HG03103 (cell line): ENCODE data around the gene FAM149B1.
"Not testable (repeated sequence)": the region's sequence is repeated elsewhere in the genome, so short reads cannot be mapped to it uniquely, and the experiment has no call there.

Source experiments
- ATAC-seq: cut with Tn5 transposase; IDR thresholded peaks from one replicate; pipeline ENCODE4 v1.9.1; 2021; ENCODE audit warnings: low read depth; ENCODE audit not compliant: unreplicated experiment

Gene FAM149B1

GRCh38 chr10:73167783-73168464 is at the start of gene FAM149B1, which contains the start of gene ECD:
Gene FAM149B1, plus strand, starts transcription at chr10:73168119. Its CDS starts 221 bp downstream, at chr10:73168340.
Gene ECD, minus strand, starts transcription at chr10:73168008. Its CDS starts 4,071 bp downstream, at chr10:73163937.
- peak; percentile 91 for ATAC-seq

DNA sequence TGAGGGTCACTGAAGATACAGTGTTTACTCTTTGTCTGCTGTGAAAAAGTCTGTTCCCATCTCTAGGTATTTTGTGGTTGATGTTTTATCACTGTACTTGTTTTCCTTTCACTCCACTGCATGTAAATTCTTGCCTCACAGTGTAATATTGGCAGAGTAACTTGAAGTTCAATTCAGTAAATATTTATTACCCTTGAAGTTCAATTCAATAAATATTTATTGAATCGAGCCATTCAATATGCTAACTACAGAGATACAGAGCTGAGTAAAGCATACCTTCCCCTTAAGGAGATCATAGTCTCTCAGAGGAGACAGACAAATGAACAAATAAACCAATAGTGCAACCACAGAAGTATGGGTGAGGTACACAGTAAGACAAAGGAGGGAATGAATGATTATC is 48.5 kb upstream of the FAM149B1 start:
- ATAC-seq: no peak

DNA sequence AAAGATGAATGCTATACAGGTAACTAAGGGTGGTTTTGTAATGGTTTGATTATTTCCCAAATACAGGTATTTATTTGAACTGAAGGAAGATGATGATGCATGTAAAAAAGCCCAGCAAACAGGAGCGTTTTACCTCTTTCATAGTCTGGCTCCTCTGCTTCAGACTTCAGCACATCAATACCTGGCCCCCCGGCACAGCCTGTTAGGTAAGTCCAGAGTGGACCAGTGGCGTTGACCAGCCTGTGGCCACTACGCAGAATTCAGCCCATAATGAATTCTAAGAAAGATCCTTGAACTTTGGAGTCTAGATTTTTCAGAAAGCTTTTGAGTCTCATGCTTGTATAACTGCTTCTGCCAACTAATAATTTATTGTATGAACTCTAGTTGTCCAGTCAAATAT is 48.0 kb upstream of the FAM149B1 start:
- ATAC-seq: no peak

- no peak for ATAC-seq
Measured at GRCh38 chr10:73126343-73126742, 41.6 kb upstream of the FAM149B1 start.

- no peak for ATAC-seq
Measured at GRCh38 chr10:73131301-73131700, 36.6 kb upstream of the FAM149B1 start.

DNA sequence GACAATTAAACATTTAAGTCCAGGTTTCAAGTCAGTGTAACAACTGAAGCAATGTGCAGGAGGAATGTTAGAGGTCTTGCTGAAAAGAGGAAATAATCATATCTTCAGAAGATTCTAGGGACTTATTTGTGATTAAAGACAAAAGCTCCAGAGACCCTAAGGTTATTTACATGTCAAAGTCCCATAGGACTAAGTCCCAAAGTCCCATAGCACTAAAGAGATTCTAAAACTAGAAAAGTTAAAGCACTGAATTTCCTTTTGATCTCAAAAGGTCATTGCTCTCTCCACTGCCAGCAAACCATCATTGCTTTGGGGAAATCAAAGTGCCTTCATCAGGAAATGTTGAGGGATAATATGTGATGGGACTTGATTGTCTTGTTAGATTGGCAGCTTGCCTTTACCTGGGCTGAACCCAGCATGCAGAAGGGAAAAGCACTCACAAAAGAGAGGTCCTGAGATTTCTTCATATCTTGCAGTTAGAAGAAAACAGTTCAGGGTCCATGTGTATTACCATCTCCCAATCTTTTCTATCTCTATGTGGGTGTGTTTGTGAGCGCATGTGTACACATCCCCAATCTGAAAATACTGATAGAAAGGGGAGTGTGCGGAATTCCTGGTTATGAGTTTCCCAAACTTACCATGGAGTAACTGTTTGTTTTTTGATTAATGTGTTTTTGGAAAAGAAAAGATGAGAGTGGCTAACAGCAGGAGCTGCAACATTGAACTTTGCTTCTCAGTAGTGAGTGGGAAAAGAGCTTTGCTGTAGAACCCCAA is 35.8 kb upstream of the FAM149B1 start:
- no peak for ATAC-seq

DNA sequence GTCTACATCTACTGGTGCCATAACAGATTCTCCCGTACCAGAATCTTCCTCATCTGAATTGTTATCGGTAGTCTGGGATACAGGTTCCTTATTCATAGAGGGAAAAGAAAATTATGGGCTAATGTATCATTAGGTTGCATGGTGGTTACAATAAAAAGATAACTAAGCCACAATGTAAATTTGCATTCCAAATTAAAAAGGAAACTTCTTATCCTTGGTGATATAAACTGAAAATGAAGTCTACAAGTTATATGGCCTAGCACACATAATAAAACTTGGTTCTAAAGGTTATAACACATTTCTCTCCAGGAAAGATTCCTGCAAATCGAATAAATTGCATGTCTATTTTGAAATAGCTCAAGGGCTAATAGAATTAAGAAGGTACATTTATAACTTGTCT is 33.2 kb upstream of the FAM149B1 start:
- no peak for ATAC-seq

DNA sequence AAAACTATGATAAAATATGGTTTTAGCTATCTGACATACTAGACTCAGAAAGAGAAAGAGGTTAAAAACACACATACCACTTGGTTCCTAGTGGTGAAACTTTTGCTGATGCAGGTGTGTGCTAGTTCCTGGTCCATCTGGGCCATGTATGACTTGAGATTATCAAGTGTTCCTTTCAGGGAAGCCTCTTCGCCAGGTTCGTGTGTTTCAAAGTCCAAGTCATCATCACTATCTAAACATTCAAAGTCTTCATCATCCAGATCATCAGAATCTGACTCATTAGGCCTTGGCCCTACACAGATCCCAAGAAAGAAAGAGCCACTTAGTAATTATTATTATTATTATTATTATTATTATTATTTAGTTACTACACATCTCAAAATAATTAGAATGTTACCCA is 31.3 kb upstream of the FAM149B1 start:
- no peak for ATAC-seq

- no peak for ATAC-seq
Measured at GRCh38 chr10:73139251-73139650, 28.7 kb upstream of the FAM149B1 start.

- no peak for ATAC-seq
Measured at GRCh38 chr10:73141603-73142002, 26.3 kb upstream of the FAM149B1 start.

- not testable (repeated sequence) for ATAC-seq
Measured at GRCh38 chr10:73150633-73151413, 17.1 kb upstream of the FAM149B1 start.

DNA sequence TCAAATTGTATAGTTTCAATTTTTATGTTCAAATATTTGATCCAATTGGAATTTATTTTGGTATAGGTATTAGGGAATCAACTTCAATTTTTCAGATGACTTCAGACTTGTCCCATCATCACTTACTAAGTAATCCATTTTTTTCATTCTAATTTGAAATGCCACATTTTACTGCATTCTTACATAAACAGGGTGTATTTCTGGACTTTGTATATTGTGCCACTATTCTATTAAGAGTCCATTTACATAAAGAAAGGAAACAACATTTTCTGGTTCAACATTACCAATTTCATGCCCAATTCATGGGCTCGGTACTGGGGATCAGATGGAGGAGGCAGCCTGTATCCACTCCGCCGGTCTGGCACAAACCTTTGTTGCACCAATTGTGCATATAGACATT is 15.9 kb upstream of the FAM149B1 start:
- no peak for ATAC-seq

DNA sequence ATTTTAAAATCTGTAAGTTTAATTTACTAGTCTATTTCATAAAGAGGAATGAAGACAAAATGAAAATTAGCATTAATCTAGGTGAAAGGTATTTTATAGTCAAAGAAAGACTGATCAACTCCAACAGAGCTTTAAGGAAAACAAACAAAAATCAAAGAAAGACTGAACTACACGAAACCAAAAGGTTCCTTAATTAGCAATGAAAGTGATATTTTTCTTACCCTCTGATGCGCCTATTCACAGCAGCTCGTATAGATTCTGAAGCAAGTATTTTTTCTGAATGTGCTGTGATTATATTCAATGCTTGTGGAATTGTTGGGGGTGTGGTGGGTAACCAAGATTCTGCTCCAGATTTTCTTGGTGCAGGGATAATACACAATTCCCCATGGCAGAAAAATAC is 11.9 kb upstream of the FAM149B1 start:
- ATAC-seq: no peak

DNA sequence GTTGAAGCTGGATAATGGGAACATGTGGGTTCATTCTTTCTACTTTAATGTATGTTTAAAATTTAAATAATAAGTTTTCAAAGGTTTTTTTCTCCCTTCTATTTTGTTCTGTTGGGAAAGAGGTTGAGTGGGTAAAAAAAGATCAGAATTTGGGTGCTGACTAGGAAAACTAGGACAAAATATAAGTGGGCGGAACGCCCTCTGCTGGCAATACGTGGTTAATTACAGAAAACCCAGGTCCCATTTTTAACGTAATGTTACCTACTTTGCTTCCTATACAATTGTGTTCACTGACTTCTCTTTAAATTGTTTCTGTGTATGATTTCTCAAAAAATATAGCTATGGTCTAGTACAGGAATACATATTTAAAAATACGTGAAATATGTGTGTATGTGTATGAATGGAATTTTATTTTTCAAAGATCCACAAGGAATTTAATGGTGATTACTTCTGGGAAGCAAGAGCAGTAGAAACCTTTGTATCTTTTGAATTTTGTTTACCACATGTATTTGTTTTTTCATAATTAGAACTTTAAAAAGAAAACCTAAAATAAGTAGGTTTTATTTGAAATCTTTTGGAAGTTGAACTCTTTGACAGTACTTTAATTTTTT is 8.8 kb upstream of the FAM149B1 start:
- ATAC-seq: no peak

GRCh38 chr10:73161079-73161478 is 6.8 kb upstream of the FAM149B1 start:
- ATAC-seq: no peak

DNA sequence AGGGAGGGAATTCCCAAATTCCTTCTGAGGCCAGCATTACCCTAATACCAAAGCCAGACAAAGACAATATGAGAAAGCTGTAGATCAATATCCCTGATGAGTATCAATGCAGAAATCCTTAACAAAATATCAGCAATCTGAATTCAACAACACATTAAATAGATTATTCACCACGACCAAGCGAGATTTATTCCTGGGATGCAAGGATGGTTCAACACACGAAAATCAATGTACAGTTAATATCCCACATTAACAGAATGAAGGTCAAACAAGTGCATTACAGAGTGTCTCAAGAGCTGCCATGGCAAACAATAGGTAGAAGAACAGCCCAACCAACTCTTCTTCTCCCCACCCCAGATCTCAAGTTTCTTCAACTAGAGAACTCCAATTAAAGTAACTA is 6.3 kb upstream of the FAM149B1 start:
- ATAC-seq: no peak

DNA sequence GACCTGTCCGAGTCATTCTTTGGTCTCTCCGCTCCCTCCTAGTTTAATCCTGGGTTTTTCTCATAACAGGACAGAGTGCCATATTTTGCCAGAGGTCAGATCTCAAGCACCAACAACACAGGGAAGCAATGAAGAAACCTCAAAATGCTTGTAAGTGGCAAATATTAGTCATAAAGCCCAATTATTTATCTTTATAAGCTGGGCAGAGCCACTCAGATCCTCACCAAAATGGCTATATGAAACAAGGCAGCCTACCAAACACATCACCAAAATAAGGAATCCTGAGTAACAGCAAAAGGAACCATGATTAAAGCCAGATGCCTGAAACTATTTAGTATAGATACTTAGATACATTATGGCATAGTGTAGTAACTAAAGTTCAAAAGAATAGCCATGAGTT is 4.8 kb upstream of the FAM149B1 start:
- no peak for ATAC-seq

DNA sequence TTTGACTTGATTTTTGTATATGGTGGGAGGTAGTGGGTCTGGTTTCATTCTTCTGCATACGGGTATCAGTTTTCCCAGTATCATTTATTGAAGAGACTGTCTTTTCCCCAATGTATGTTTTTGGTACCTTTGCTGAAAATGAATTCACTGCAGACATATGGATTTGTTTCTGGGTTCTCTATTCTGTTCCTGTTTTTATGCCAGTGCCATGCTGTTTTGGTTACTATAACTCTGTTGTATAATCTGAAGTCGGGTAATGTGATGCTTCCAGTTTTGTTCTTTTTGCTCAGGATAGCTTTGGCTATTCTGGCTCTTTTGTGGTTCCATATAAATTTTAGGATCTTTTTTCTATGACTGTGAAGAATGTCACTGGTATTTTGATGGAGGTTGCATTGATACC is 947 bp upstream of the FAM149B1 start:
- ATAC-seq: no peak

- no peak for ATAC-seq
Measured at GRCh38 chr10:73167458-73167782, 499 bp upstream of the FAM149B1 start.

GRCh38 chr10:73168465-73168803 is 515 bp downstream of the FAM149B1 start:
- ATAC-seq: no peak

- no peak for ATAC-seq
Measured at GRCh38 chr10:73169320-73169719, 1.4 kb downstream of the FAM149B1 start.
